Keratinocyte (primary cell): ENCODE measurements around the gene KRT34.

ENCODE experiments used
- EZH2 ChIP-seq: IDR thresholded peaks from one replicate; pipeline ENCODE4 v1.6.1; 2012; ENCODE audit warnings: inconsistent platforms, mild to moderate bottlenecking, low read length, moderate library complexity
- TF ChIP-seq, protein P1 (sequence below), 3 experiments: IDR thresholded peaks in 1 of 3; conservative IDR thresholded peaks in 1 of 3; optimal IDR thresholded peaks in 1 of 3; 2 replicates in 2 of 3; 3 replicates in 1 of 3; pipeline versions ENCODE3 to v1.5.1; 2011; ENCODE audit warnings: low read length in 3 of 3, mild to moderate bottlenecking in 3 of 3, moderate library complexity in 2 of 3, control low read depth in 1 of 3, inconsistent platforms in 1 of 3; ENCODE audit not compliant: insufficient read depth in 2 of 3; ENCODE audit errors: extremely low read depth in 1 of 3

DNA sequence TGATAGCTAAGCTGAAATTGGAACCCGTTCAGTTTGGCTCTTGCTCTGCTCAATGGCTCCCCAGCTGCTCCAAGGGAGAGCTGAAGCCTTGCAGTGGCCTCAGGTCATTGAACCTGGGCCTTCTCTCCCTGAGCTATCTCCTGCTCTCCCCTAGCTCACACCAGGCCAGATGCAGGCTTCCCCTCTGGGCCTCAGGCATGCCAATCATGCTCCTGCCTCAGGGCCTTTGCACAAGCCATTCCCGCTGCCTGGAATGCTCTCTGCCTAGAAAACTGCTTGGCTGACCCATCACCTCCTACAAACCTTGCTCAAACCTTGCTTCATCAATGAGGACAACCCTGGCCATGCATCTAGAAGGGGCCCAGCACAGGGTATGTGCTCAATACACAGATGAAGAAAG, 49.9 kb downstream of the KRT34 start:
- no peak for TF ChIP-seq EZH2
- TF ChIP-seq, protein P1, sequence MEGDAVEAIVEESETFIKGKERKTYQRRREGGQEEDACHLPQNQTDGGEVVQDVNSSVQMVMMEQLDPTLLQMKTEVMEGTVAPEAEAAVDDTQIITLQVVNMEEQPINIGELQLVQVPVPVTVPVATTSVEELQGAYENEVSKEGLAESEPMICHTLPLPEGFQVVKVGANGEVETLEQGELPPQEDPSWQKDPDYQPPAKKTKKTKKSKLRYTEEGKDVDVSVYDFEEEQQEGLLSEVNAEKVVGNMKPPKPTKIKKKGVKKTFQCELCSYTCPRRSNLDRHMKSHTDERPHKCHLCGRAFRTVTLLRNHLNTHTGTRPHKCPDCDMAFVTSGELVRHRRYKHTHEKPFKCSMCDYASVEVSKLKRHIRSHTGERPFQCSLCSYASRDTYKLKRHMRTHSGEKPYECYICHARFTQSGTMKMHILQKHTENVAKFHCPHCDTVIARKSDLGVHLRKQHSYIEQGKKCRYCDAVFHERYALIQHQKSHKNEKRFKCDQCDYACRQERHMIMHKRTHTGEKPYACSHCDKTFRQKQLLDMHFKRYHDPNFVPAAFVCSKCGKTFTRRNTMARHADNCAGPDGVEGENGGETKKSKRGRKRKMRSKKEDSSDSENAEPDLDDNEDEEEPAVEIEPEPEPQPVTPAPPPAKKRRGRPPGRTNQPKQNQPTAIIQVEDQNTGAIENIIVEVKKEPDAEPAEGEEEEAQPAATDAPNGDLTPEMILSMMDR (optimal IDR thresholded peaks at IDR 0.05 in 1 of 3, IDR thresholded peaks at IDR 0.05 in 1 of 3, conservative IDR thresholded peaks at IDR 0.05 in 1 of 3; ENCODE audit: extremely low read depth in 1 of 3, insufficient read depth in 2 of 3, low read length in 3 of 3) = no peak
